Hematopoietic multipotent progenitor cell treated with erythropoietin and hydrocortisone succinate and interleukin-3 and kit ligand, for 6 days (in vitro differentiated cells): ENCODE measurements around the gene TAF3.
"Not testable (repeated sequence)": the region's sequence is repeated elsewhere in the genome, so short reads cannot be mapped to it uniquely, and the experiment has no call there.

Source experiments
- DNase-seq: peaks from one replicate; pipeline ENCODE4 v3.0.0-alpha.2; 2015

TAF3 gene

DNA sequence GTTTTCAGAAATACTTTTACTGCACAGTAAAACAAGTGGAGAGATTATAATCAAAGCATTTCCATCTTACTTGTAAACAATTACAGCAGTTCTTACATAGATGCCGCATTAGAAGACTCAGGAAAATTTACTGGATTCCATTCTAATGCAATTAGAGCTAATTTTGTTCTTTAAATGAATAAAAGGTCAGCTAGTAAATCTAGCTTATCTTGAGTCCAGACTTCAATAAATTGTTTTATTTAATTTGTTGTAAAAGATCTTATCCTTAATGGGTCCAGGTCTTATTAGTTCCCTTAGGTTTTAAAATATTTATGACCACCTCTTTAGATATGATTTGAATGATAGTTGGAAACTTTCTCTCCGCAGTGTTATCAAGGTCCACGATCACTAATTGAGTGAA, 166.0 kb downstream of the TAF3 start:
- DNase-seq, result no peak

DNA sequence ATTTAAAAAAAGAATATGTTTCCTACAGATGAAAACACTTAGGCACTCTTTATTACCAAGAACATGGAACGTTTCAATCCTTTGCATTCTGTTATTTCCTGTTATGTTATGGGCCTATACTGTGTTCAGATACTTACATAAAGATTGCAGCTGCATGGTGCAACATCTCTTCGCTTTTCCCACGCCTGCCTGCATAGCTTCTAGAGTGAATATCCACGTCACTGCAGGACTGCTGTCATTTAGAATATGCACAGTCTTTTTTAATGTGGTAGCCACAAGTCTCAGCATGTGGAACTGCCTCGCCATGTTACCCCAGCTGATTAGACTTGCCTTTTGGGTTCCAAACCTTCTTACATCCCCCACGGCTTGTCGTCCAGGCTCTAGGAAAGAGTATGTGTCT, 166.6 kb downstream of the TAF3 start:
- DNase-seq, result no peak

DNA sequence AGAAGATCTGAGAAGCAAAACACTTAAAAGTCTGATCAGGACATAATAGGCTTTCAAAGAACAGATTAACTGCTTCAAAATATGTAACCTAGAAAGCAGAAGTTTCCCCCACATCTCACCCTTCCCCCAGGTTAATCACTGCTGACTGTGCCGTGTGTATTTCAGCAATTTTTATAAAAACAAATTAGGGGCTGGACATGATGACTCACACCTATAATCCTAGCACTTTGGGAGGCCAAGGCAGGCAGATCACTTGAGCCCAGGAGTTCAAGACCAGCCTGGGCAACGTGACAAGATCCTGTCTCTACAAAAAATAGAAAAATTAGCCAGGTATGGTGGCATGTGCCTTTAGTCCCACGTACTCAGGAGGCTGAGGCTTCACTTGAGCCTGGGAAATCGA, 168.5 kb downstream of the TAF3 start:
- no peak for DNase-seq

- no peak for DNase-seq
Observed at GRCh38 chr10:7988989-7989388, 170.7 kb downstream of the TAF3 start.

- no peak for DNase-seq
Observed at GRCh38 chr10:7998831-7999230, 180.5 kb downstream of the TAF3 start.

DNA sequence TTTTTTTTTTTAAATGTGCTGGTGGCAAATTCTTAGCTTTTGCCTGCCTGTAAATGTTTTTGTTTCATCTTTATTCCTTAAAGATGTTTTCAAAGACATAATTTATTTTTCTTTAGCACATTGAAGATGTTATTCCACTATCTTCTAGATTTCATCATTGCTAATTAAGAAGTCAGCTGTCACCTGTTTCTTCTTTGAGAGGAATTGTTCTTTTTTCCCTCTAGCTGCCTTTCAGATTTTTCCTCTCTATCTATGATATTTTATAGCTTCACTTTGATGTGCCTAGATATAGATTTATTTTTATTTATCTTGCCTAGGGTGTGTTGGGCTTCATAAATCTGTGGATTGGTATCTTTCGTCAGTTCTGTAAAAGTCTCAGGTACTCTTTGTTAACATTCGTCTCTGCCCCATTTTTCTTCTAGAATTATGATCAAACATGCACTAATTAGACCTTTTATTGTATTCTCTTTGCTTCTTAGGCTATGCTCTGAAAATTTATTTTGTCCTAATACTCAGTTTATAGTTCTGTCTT, 186.2 kb downstream of the TAF3 start:
- DNase-seq, result no peak

GRCh38 chr10:8006274-8006999, 188.1 kb downstream of the TAF3 start:
- no peak for DNase-seq

DNA sequence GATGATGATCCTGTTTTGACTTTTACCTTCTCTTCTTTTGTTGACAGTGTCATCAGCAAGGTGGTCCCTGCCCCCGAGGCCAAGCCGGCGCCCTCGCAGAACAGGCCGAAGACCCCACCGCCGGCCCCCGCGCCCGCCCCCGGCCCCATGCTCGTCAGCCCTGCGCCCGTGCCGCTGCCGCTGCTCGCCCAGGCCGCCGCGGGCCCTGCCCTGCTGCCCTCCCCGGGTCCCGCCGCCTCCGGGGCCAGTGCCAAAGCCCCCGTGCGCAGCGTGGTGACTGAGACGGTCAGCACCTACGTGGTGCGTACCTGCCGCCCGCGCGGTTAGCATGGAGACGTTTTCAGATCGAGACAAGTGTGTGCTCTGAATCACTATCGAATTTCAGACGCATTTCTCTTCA, 190.7 kb downstream of the TAF3 start:
- DNase-seq, result no peak

DNA sequence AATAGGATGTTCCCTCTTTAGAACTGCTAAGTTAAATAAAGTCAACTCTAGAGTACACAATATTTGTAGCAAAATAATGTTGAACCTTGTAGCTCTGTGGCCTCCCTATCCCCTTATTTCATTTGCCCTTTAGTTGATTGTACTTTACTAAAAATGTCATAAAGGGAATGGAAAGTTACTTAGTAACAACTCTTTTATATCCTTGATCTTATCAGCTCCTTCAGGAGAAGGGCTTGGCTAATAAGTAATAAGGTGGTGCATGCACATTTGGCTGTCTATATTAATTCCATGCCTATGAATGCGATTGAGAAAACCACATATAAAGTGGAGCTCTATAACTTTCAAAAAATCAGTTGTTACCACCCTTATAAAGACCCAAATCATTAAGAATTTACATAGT, 194.7 kb downstream of the TAF3 start:
- DNase-seq, result no peak

DNA sequence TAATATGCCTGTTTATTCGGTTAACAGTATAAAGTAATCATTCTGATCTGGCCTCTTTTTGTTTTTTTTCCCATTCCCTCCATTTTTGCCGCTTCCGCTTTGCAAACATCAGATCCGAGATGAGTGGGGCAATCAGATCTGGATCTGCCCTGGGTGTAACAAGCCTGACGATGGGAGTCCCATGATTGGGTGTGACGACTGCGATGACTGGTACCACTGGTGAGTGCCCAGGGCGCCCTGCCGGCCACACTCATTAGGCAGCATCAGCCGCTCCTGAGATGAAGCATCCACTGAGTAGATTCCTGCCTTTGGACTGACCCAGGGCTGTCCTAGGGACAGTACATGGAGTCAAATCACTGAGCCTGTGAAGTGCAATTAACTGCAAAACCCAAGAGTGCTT, 195.3 kb downstream of the TAF3 start:
- no peak for DNase-seq

GRCh38 chr10:8014649-8015048, 196.3 kb downstream of the TAF3 start:
- no peak for DNase-seq

- no peak for DNase-seq
Observed at GRCh38 chr10:8017277-8017676, 199.0 kb downstream of the TAF3 start.

- no peak for DNase-seq
Observed at GRCh38 chr10:8023321-8023720, 205.0 kb downstream of the TAF3 start.

DNA sequence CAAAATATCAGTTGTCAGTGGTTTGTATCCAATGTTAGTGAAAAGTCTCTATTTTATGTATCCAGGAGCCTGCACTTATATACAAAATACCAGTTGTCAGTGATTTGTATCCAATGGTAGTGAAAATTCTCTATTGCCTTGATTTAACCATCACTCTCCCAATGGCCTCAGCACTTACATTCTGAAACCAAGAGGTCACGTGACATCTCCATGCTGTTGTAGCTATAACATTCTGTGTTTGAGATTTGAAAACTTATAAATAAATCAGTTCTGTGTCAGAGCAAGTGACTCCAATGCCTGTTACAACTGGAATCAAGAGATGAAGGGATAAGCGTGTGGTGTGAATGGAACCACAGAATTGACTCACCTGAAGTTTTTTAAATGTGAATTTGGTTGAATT, 205.5 kb downstream of the TAF3 start:
- DNase-seq, result no peak

DNA sequence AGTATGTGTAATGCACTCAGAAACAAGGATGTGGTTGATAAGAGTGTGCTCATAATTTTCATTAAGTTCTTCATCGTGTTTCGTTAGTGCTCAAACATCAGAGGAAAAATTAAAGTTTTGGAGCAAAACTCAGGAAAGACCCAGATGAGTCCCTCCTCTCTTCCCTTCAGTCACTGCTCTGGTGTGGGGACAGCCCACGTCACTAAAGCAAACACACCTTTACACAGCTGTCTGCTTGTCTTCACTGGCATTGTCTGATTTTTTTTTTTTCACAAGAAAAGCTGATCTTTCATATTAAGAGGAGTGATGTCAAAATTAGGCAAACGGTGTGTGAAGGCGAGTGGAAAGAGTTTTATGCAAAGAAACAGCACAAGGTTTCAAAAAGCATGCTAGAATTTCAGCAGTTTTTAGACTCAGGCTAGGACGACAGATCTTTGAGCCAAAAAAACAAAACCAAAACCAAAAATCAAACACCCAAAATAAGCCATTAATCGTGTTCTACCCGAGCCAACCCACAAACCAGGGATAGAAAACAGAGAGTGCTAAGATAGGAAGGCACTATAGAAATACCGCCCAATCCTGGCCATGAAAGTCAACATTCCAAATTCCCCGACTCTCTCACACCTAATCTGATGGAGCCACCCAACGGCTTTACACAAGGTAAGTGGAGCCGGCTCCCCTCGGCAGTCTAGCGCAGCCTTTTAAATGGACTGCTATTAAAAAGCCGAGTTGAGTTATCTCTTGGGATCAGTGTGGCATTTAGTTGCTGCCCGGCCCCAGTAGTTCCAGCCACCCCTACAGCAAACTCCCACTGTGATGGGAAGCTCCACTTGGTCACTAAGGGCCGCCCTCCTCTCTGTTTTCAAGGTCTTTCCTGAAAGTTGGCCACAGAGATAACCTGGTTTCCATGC, 208.3 kb downstream of the TAF3 start:
- no peak for DNase-seq

DNA sequence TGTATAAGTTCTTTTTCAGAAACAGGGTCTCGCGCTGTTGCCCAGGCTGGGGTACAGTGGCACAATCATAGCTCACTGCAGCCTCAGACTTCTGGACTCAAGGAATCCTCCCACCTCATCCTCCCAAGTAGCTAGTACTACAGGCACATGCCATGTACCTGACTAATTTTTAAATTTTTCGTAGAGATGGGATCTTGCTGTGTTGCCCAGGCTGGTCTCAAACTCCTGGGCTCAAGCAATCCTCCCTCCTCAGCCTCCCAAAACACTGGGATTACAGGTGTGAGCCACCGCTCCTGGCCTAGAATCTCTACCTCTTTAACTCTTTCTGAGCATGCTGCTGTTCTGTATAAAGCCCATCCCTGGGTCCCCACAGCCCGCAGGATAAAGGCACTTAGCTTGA, 212.9 kb downstream of the TAF3 start:
- DNase-seq, result not testable (repeated sequence)

DNA sequence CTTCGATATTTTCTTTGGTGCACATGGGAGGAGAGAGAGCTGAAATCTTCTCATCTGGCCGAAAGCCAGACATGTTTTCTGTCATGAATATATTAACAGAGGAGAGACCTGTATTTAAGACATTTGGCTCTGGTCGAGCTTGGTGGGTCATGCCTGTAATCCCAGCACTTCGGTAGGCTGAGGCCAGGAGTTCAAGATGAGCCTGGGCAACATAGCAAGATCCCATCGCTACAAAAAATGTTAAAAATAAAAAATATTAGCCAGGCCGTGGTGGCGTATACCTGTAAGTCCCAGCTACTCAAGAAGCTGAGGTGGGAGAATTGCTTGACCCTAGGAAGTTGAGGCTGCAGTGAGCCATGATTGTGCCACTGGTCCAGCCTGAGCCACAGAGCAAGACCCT, 214.3 kb downstream of the TAF3 start:
- no peak for DNase-seq

- no peak for DNase-seq
Observed at GRCh38 chr10:8033812-8034465, 215.6 kb downstream of the TAF3 start.

- DNase-seq, result no peak
Observed at GRCh38 chr10:8034466-8035005, 216.2 kb downstream of the TAF3 start.

DNA sequence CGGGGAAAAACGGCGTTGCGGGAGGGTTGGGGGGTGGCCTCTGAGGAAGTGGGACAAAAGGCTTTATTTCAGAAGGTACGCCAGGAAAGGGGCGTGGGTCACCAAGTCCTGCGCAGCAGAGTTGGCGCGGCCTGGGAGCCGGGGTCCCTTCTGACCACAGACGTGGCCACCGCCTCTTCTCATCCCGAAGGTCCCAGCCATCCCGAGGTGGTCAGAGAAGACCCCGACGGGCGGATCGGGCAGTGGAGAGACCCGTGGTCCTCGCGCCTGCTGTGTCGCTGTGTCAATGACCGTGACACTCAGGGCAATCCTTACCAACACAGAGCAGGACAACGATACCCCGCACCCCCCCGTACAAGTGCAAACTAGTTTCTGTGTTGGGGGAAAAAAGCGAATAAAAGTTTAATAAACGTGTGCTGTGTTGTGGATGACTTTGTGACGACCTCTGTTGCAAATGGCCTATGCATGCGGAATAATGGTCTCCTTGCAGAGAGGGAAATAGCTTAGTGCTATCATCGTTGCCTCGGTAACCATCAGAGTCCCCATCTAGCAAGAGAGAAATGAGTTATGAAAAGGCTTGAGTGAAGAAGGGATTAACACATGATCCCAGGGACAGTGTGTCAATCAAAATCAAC, 216.8 kb downstream of the TAF3 start:
- DNase-seq, result peak; percentile 59

GRCh38 chr10:8035641-8036470, 217.6 kb downstream of the TAF3 start:
- DNase-seq, result no peak
